Testis (tissue), 2 donors: ENCODE results near the gene PPOX.

Experiments used
- CTCF ChIP-seq, 3 experiments: fragments of 450-650 bp in 2 of 3; fragments of 200-600 bp in 1 of 3; sonication (generic) in 1 of 3; IDR thresholded peaks; one replicate each; pipeline ENCODE4 v1.5.1; 2016 to 2019; ENCODE audit warnings: antibody characterized with exemption in 3 of 3, mild to moderate bottlenecking in 2 of 3, moderate library complexity in 1 of 3
- POLR2A ChIP-seq: fragments of 450-650 bp; IDR thresholded peaks from one replicate; pipeline ENCODE4 v1.6.1; 2017; ENCODE audit warnings: antibody characterized with exemption, mild to moderate bottlenecking, moderate library complexity

GRCh38 chr1:161161652-161162051 lies 4.6 kb upstream of the PPOX start:
- TF ChIP-seq POLR2A = no peak
- no peak for TF ChIP-seq CTCF (IDR thresholded peaks at IDR 0.05)
